ENCODE measurements around the gene AGAP2.
A peak's percentile ranks its signal among the peaks of the same experiment; 100 is the strongest.

The AGAP2 gene

GRCh38 chr12:57772429-57773322 lies 34.1 kb upstream of the AGAP2 start, which contains the start of gene EEF1AKMT3:
TSS of gene EEF1AKMT3 (plus strand) at chr12:57772614. CDS start at chr12:57772725, 111 bp downstream.
- ATAC-seq (peak; percentile 35), DNase-seq (ENCODE audit: low spot score in 2 of 2) (peak in 1 of 2 donors; percentile 68)
- peaks cover 61% of the 10 kb centered on the region for H3K36me3 Mint-ChIP-seq

GRCh38 chr12:57771873-57772428 lies 33.4 kb upstream of the AGAP2 start, which contains the start of gene METTL1:
TSS of gene METTL1 (minus strand) at chr12:57772105. CDS start at chr12:57772083, 22 bp downstream.
- Mint-ChIP-seq H3K4me1 (peaks cover 46% of the 10 kb centered on the region), H3K27ac (peak within 1 kb of the TSS; percentile 99), H3K9me3 (no peaks in the 10 kb centered on the region), H3K36me3 (peaks cover 56% of the 10 kb centered on the region), H3K4me3 (peak within 1 kb of the TSS; percentile 94)
- ATAC-seq (peak; percentile 94), DNase-seq (ENCODE audit: low spot score in 2 of 2) (peak; percentile 81 to 95)

More at GRCh38 chr12:57772429-57773322, 34.1 kb upstream of the AGAP2 start, which contains the start of gene EEF1AKMT3:
- Mint-ChIP-seq H3K4me1 (peaks cover 39% of the 10 kb centered on the region), H3K9me3 (no peaks in the 10 kb centered on the region), H3K4me3 (peak within 1 kb of the TSS; percentile 94), H3K27ac (peak within 1 kb of the TSS; percentile 99)

- H3K4me1 Mint-ChIP-seq: peaks cover 51% of the 10 kb centered on the region
- peaks cover 54% of the 10 kb centered on the region for H3K36me3 Mint-ChIP-seq
- ATAC-seq (peak; percentile 81), DNase-seq (ENCODE audit: low spot score in 2 of 2) (no peak)
- H3K9me3 Mint-ChIP-seq: no peaks in the 10 kb centered on the region
- peak overlapping the region; percentile 94 for H3K4me3 Mint-ChIP-seq
- H3K27ac Mint-ChIP-seq: peak overlapping the region; percentile 99
Observed at GRCh38 chr12:57771236-57771872, 32.8 kb upstream of the AGAP2 start.

- H3K27ac Mint-ChIP-seq: peak overlapping the region; percentile 99
- peaks cover 49% of the 10 kb centered on the region for H3K36me3 Mint-ChIP-seq
- ATAC-seq: no peak
- DNase-seq (ENCODE audit: low spot score in 2 of 2): peak in 1 of 2 donors; percentile 48
- peak overlapping the region; percentile 94 for H3K4me3 Mint-ChIP-seq
- peaks cover 47% of the 10 kb centered on the region for H3K4me1 Mint-ChIP-seq
- no peaks in the 10 kb centered on the region for H3K9me3 Mint-ChIP-seq
Observed at GRCh38 chr12:57770734-57771133, 32.2 kb upstream of the AGAP2 start.

- peaks cover 46% of the 10 kb centered on the region for H3K36me3 Mint-ChIP-seq
- peaks cover 55% of the 10 kb centered on the region for H3K4me1 Mint-ChIP-seq
- H3K27ac Mint-ChIP-seq: no peak overlapping the region
- DNase-seq (ENCODE audit: low spot score in 2 of 2): no peak
- H3K4me3 Mint-ChIP-seq: no peak overlapping the region
- H3K9me3 Mint-ChIP-seq: no peaks in the 10 kb centered on the region
- no peak for ATAC-seq
Observed at GRCh38 chr12:57769594-57769993, 31.1 kb upstream of the AGAP2 start.

GRCh38 chr12:57767876-57768275 lies 29.3 kb upstream of the AGAP2 start:
- peak overlapping the region; percentile 95 for H3K4me3 Mint-ChIP-seq
- no peaks in the 10 kb centered on the region for H3K9me3 Mint-ChIP-seq
- no peak overlapping the region for H3K27ac Mint-ChIP-seq
- peaks cover 68% of the 10 kb centered on the region for H3K4me1 Mint-ChIP-seq
- peaks cover 55% of the 10 kb centered on the region for H3K36me3 Mint-ChIP-seq
- no peak for DNase-seq (ENCODE audit: low spot score in 2 of 2)
- no peak for ATAC-seq

- Mint-ChIP-seq H3K4me1 (peaks cover 67% of the 10 kb centered on the region), H3K4me3 (peak overlapping the region; percentile 95)
Observed at GRCh38 chr12:57767305-57767698, 28.8 kb upstream of the AGAP2 start.

GRCh38 chr12:57766464-57767304 lies 28.1 kb upstream of the AGAP2 start, which contains the start of gene CYP27B1:
TSS of gene CYP27B1 (minus strand) at chr12:57767078. CDS start at chr12:57767041, 37 bp downstream.
- peaks cover 67% of the 10 kb centered on the region for H3K4me1 Mint-ChIP-seq
- H3K4me3 Mint-ChIP-seq: peak within 1 kb of the TSS; percentile 95
- peak; percentile 14 for ATAC-seq
- no peaks in the 10 kb centered on the region for H3K9me3 Mint-ChIP-seq
- DNase-seq (ENCODE audit: low spot score in 2 of 2): no peak
- peaks cover 55% of the 10 kb centered on the region for H3K36me3 Mint-ChIP-seq
- H3K27ac Mint-ChIP-seq: peak within 1 kb of the TSS; percentile 91

More at GRCh38 chr12:57767305-57767698, 28.8 kb upstream of the AGAP2 start:
- H3K36me3 Mint-ChIP-seq: peaks cover 55% of the 10 kb centered on the region
- H3K27ac Mint-ChIP-seq: no peak overlapping the region
- no peaks in the 10 kb centered on the region for H3K9me3 Mint-ChIP-seq
- ATAC-seq (no peak), DNase-seq (ENCODE audit: low spot score in 2 of 2) (no peak)

GRCh38 chr12:57765698-57766463 lies 27.3 kb upstream of the AGAP2 start:
- H3K36me3 Mint-ChIP-seq: peaks cover 51% of the 10 kb centered on the region
- H3K4me3 Mint-ChIP-seq: peak overlapping the region; percentile 95
- DNase-seq (ENCODE audit: low spot score in 2 of 2) (no peak), ATAC-seq (peak; percentile 42)
- H3K4me1 Mint-ChIP-seq: peaks cover 67% of the 10 kb centered on the region
- H3K9me3 Mint-ChIP-seq: no peaks in the 10 kb centered on the region
- H3K27ac Mint-ChIP-seq: peak overlapping the region; percentile 91

- ATAC-seq (peak; percentile 80), DNase-seq (ENCODE audit: low spot score in 2 of 2) (peak; percentile 52 to 74)
- Mint-ChIP-seq H3K9me3 (no peaks in the 10 kb centered on the region), H3K4me3 (peak overlapping the region; percentile 95), H3K4me1 (peaks cover 61% of the 10 kb centered on the region), H3K36me3 (peaks cover 47% of the 10 kb centered on the region), H3K27ac (peak overlapping the region; percentile 91)
Observed at GRCh38 chr12:57765003-57765697, 26.6 kb upstream of the AGAP2 start.

GRCh38 chr12:57764662-57765002 lies 26.1 kb upstream of the AGAP2 start:
- Mint-ChIP-seq H3K4me3 (peak overlapping the region; percentile 95), H3K36me3 (peaks cover 44% of the 10 kb centered on the region), H3K27ac (peak overlapping the region; percentile 91), H3K9me3 (no peaks in the 10 kb centered on the region), H3K4me1 (peaks cover 61% of the 10 kb centered on the region)
- DNase-seq (ENCODE audit: low spot score in 2 of 2): no peak
- ATAC-seq: peak; percentile 11

- DNase-seq (ENCODE audit: low spot score in 2 of 2) (no peak), ATAC-seq (no peak)
- H3K9me3 Mint-ChIP-seq: no peaks in the 10 kb centered on the region
- H3K36me3 Mint-ChIP-seq: peaks cover 44% of the 10 kb centered on the region
- H3K4me1 Mint-ChIP-seq: peaks cover 66% of the 10 kb centered on the region
- peak overlapping the region; percentile 91 for H3K27ac Mint-ChIP-seq
- peak overlapping the region; percentile 95 for H3K4me3 Mint-ChIP-seq
Observed at GRCh38 chr12:57763881-57764661, 25.5 kb upstream of the AGAP2 start.

- peaks cover 44% of the 10 kb centered on the region for H3K36me3 Mint-ChIP-seq
- H3K9me3 Mint-ChIP-seq: no peaks in the 10 kb centered on the region
- no peak for DNase-seq (ENCODE audit: low spot score in 2 of 2)
- H3K27ac Mint-ChIP-seq: no peak overlapping the region
- peaks cover 73% of the 10 kb centered on the region for H3K4me1 Mint-ChIP-seq
- ATAC-seq: no peak
- H3K4me3 Mint-ChIP-seq: no peak overlapping the region
Observed at GRCh38 chr12:57762463-57762862, 23.9 kb upstream of the AGAP2 start.

All from stimulated activated effector memory CD8-positive, alpha-beta T cell treated with anti-CD3 and anti-CD28 coated beads, Interleukin-12 subunit alpha, Interleukin-12 subunit beta, amount 100 ng/mL, for 72 hours (primary cell).